K562 (cell line): ENCODE data around the gene METTL3.

ENCODE experiments used
- CCNT2 ChIP-seq: IDR thresholded peaks from 2 replicates; pipeline ENCODE4 v1.6.1; 2011; ENCODE audit warnings: borderline replicate concordance, low read depth, mild to moderate bottlenecking, moderate library complexity, mixed read lengths, low read length; ENCODE audit not compliant: insufficient read length; ENCODE audit errors: extremely low read depth
- NR2C2 ChIP-seq, 2 experiments: fragments of 200-800 bp in 1 of 2; sonication (Bioruptor generic) in 1 of 2; sonication (generic) in 1 of 2; formaldehyde crosslinking in 1 of 2; IDR thresholded peaks; 2 replicates each; pipeline versions ENCODE4 v1.6.1 to v1.8.0; 2016 to 2022; ENCODE audit warnings: mild to moderate bottlenecking in 1 of 2, missing compliant biosample characterization in 1 of 2, missing genetic modification characterization in 1 of 2, missing genetic modification reagents in 1 of 2

DNA sequence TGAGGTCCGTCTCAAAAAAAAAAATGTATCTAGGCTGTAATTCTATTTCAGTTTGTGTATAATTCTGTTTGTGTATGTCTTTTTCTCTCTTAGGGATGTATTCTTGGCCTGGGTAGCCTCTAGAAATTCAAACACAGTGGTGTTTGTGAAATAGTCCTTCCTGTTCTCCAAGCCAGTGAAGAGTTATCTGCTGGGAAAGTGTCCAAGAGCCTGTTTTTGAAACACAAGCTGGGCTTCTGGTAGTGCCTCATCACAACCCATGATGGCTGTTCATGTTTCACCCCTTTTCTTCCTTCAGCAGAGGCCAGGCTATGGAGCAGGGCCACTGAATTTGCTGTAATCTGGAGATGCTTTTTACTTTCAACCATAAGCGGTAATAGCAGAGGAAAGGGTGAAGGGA lies 14.7 kb downstream of the METTL3 start:
- TF ChIP-seq CCNT2 (no peak), NR2C2 (CRISPR knock-in tag; IDR thresholded peaks at IDR 0.05) (no peak), NR2C2 (tag; IDR thresholded peaks at IDR 0.05) (no peak)
